CD14-positive monocyte (primary cell): ENCODE results near the gene HS1BP3. TPM values are rescaled to one million over a fixed set of nuclear protein-coding genes. Genes with fewer than 3 reads are reported as not detected.

ENCODE experiments used
- DNase-seq, 3 donors: peaks; one replicate each; pipeline ENCODE4 v3.0.0-alpha.2; 2011 to 2022
- H2AFZ ChIP-seq: 2 replicates; pipeline ENCODE4 v1.6.0; 2012; ENCODE audit warnings: mild to moderate bottlenecking, low read depth, low read length, inconsistent platforms; ENCODE audit not compliant: insufficient read depth, poor library complexity, severe bottlenecking
- H3K27ac ChIP-seq, 2 donors: 1 replicate in 1 of 2; 2 replicates in 1 of 2; pipeline ENCODE4 v1.5.1; 2012 to 2013; ENCODE audit warnings: low read length in 2 of 2, control low read depth in 1 of 2, inconsistent platforms in 1 of 2, low read depth in 1 of 2, mild to moderate bottlenecking in 1 of 2
- H3K27me3 ChIP-seq, 2 donors: one replicate each; pipeline versions ENCODE4 v1.6.0 to v1.6.1; 2011 to 2013; ENCODE audit warnings: low read length in 2 of 2; ENCODE audit not compliant: control insufficient read depth in 2 of 2, insufficient read depth in 2 of 2
- H3K36me3 ChIP-seq, 2 donors: replicated peaks in 1 of 2; 1 replicate in 1 of 2; 2 replicates in 1 of 2; pipeline versions ENCODE4 v1.5.1 to v1.6.1; 2012 to 2013; ENCODE audit warnings: low read length in 2 of 2, control low read depth in 1 of 2, inconsistent platforms in 1 of 2, mild to moderate bottlenecking in 1 of 2; ENCODE audit not compliant: insufficient read depth in 2 of 2, control insufficient read depth in 1 of 2
- H3K4me1 ChIP-seq, 2 donors: 1 replicate in 1 of 2; 2 replicates in 1 of 2; pipeline versions ENCODE4 v1.5.1 to v1.6.1; 2012 to 2013; ENCODE audit warnings: low read length in 2 of 2, control low read depth in 1 of 2, inconsistent platforms in 1 of 2, mild to moderate bottlenecking in 1 of 2, moderate library complexity in 1 of 2; ENCODE audit not compliant: insufficient read depth in 2 of 2, control insufficient read depth in 1 of 2
- H3K4me2 ChIP-seq: replicated peaks from 2 replicates; pipeline ENCODE3; 2012; ENCODE audit warnings: low read length, moderate library complexity, mild to moderate bottlenecking; ENCODE audit not compliant: poor library complexity, severe bottlenecking; ENCODE audit errors: extremely low read depth
- H3K4me3 ChIP-seq, 3 experiments: fragments of 200-600 bp in 1 of 3; sonication (generic) in 1 of 3; replicated peaks in 1 of 3; 1 replicate in 2 of 3; 2 replicates in 1 of 3; pipeline ENCODE4 v1.5.1; 2011 to 2013; ENCODE audit warnings: low read length in 3 of 3, mild to moderate bottlenecking in 3 of 3, control low read depth in 2 of 3, low read depth in 2 of 3, inconsistent platforms in 1 of 3, moderate library complexity in 1 of 3
- H3K79me2 ChIP-seq: 2 replicates; pipeline ENCODE4 v1.6.0; 2012; ENCODE audit warnings: mild to moderate bottlenecking, control low read depth, inconsistent platforms, low read length, moderate library complexity; ENCODE audit not compliant: insufficient read depth
- H3K9ac ChIP-seq: 2 replicates; pipeline ENCODE4 v1.6.0; 2017; ENCODE audit warnings: low read length, mild to moderate bottlenecking; ENCODE audit not compliant: insufficient read depth, poor library complexity, severe bottlenecking
- H3K9me3 ChIP-seq, 2 donors: replicated peaks in 1 of 2; 1 replicate in 1 of 2; 2 replicates in 1 of 2; pipeline versions ENCODE4 v1.5.1 to v1.6.1; 2012 to 2013; ENCODE audit warnings: low read length in 2 of 2, control low read depth in 1 of 2; ENCODE audit not compliant: control insufficient read depth in 1 of 2, insufficient read depth in 1 of 2
- H4K20me1 ChIP-seq: 2 replicates; pipeline ENCODE4 v1.6.0; 2012; ENCODE audit warnings: mild to moderate bottlenecking, low read length, control low read depth, moderate library complexity; ENCODE audit not compliant: insufficient read depth
- H3K27ac Mint-ChIP-seq, 7 donors: one replicate each; pipeline ENCODE4 v1.8.0; 2020; ENCODE audit warnings: mild to moderate bottlenecking in 7 of 7, mixed read lengths in 7 of 7, moderate library complexity in 6 of 7, inconsistent platforms in 2 of 7
- H3K27me3 Mint-ChIP-seq, 3 donors: one replicate each; pipeline ENCODE4 v1.8.0; 2021 to 2022; ENCODE audit warnings: low read depth in 3 of 3, mild to moderate bottlenecking in 3 of 3, mixed read lengths in 3 of 3, moderate library complexity in 3 of 3, inconsistent platforms in 1 of 3
- H3K36me3 Mint-ChIP-seq, 2 donors: one replicate each; pipeline ENCODE4 v1.8.0; 2020; ENCODE audit warnings: mixed read lengths in 2 of 2, inconsistent platforms in 1 of 2, mild to moderate bottlenecking in 1 of 2
- H3K4me1 Mint-ChIP-seq: one replicate; pipeline ENCODE4 v1.8.0; 2020; ENCODE audit warnings: mild to moderate bottlenecking, mixed read lengths
- H3K4me3 Mint-ChIP-seq, 2 donors: one replicate each; pipeline ENCODE4 v1.8.0; 2020; ENCODE audit warnings: mild to moderate bottlenecking in 2 of 2, mixed read lengths in 2 of 2, moderate library complexity in 1 of 2
- H3K9me3 Mint-ChIP-seq, 7 donors: one replicate each; pipeline ENCODE4 v1.8.0; 2020 to 2022; ENCODE audit warnings: mixed read lengths in 7 of 7, mild to moderate bottlenecking in 6 of 7, moderate library complexity in 6 of 7, inconsistent platforms in 2 of 7
- WGBS: methylation state at CpG from one replicate; pipeline ENCODE4 v1.1.5; 2013; ENCODE audit warnings: missing lambda C conversion rate; ENCODE audit not compliant: insufficient coverage; 5-methylcytosine and 5-hydroxymethylcytosine counted together
- intact Hi-C, 2 donors: fragments of 100-400 bp; cut with micrococcal nuclease; formaldehyde crosslinking; loops; one replicate each; pipeline versions ENCODE4 v1.15.0 to v1.15.1; 2023
- polyA plus RNA-seq, 3 donors: library from polyadenylated mRNA; depleted of rRNA in 1 of 3; unstranded in 2 of 3; stranded (reverse) in 1 of 3; fragments of 300-500 nt in 2 of 3; fragments of >200 nt in 1 of 3; fragmentation: Illumina TruSeq in 2 of 3; gene quantifications; 1 replicate in 2 of 3; 2 replicates in 1 of 3; pipeline ENCODE4 v1.2.3, GENCODE V29; 2012 to 2021
- TF ChIP-seq, protein P1 (sequence below): fragments of 200-600 bp; IDR thresholded peaks from one replicate; pipeline ENCODE4 v1.8.0; 2022; ENCODE audit warnings: antibody characterized with exemption, mild to moderate bottlenecking

HS1BP3 gene
- polyA plus RNA-seq, 3 donors: 45.1 to 48.9 (median 45.4) TPM

- Histone ChIP-seq H3K9ac (no peak overlapping the region), H3K9me3 (peaks cover 2 to 6% of the 10 kb centered on the region in 2 donors), H3K27me3 (peaks cover 39 to 70% of the 10 kb centered on the region in 2 donors), H2AFZ (no peak overlapping the region), H3K36me3 (no peaks in the 10 kb centered on the region), H4K20me1 (no peaks in the 10 kb centered on the region), H3K27ac (no peak overlapping the region), H3K79me2 (no peaks in the 10 kb centered on the region), H3K4me1 (peaks cover 8 to 11% of the 10 kb centered on the region in 2 donors), H3K4me3 (no peak overlapping the region), H3K4me2 (no peak overlapping the region)
- Mint-ChIP-seq H3K27ac (no peak overlapping the region), H3K27me3 (peaks cover 80 to 88% (median 84%) of the 10 kb centered on the region in 3 donors), H3K4me3 (peak overlapping the region in 1 of 2 donors; percentile 86), H3K4me1 (peaks cover 23% of the 10 kb centered on the region), H3K9me3 (peaks cover 2 to 28% (median 5%) of the 10 kb centered on the region in 7 donors), H3K36me3 (peaks cover 0 to 8% of the 10 kb centered on the region in 2 donors)
- no peak for DNase-seq
- intact Hi-C loops: no loop called here
- TF ChIP-seq, protein P1, sequence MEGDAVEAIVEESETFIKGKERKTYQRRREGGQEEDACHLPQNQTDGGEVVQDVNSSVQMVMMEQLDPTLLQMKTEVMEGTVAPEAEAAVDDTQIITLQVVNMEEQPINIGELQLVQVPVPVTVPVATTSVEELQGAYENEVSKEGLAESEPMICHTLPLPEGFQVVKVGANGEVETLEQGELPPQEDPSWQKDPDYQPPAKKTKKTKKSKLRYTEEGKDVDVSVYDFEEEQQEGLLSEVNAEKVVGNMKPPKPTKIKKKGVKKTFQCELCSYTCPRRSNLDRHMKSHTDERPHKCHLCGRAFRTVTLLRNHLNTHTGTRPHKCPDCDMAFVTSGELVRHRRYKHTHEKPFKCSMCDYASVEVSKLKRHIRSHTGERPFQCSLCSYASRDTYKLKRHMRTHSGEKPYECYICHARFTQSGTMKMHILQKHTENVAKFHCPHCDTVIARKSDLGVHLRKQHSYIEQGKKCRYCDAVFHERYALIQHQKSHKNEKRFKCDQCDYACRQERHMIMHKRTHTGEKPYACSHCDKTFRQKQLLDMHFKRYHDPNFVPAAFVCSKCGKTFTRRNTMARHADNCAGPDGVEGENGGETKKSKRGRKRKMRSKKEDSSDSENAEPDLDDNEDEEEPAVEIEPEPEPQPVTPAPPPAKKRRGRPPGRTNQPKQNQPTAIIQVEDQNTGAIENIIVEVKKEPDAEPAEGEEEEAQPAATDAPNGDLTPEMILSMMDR: no peak
- 51% methylated on average over 55 of the region's 60 CpGs for WGBS
Observed at GRCh38 chr2:20671036-20671735, 20.3 kb upstream of the HS1BP3 start.

GRCh38 chr2:20670315-20671035 is 19.6 kb upstream of the HS1BP3 start:
- DNase-seq: no peak
- intact Hi-C loops: no loop called here
- H3K4me2 ChIP-seq: no peak overlapping the region
- no peaks in the 10 kb centered on the region for H4K20me1 ChIP-seq
- peaks cover 2 to 28% (median 8%) of the 10 kb centered on the region in 7 donors for H3K9me3 Mint-ChIP-seq
- peaks cover 2 to 13% of the 10 kb centered on the region in 2 donors for H3K9me3 ChIP-seq
- TF ChIP-seq, protein P1: no peak
- peaks cover 0 to 8% of the 10 kb centered on the region in 2 donors for H3K36me3 Mint-ChIP-seq
- no peak overlapping the region for H3K9ac ChIP-seq
- no peak overlapping the region for H2AFZ ChIP-seq
- 44% methylated on average over 83 of the region's 83 CpGs for WGBS
- peak overlapping the region in 1 of 2 donors; percentile 78 for H3K4me3 Mint-ChIP-seq
- no peaks in the 10 kb centered on the region for H3K36me3 ChIP-seq
- no peak overlapping the region for H3K27ac ChIP-seq
- H3K79me2 ChIP-seq: no peaks in the 10 kb centered on the region
- no peak overlapping the region for H3K4me3 ChIP-seq
- peaks cover 27% of the 10 kb centered on the region for H3K4me1 Mint-ChIP-seq
- peaks cover 43 to 77% of the 10 kb centered on the region in 2 donors for H3K27me3 ChIP-seq
- H3K4me1 ChIP-seq: peaks cover 10 to 18% of the 10 kb centered on the region in 2 donors
- no peak overlapping the region for H3K27ac Mint-ChIP-seq
- H3K27me3 Mint-ChIP-seq: peaks cover 88 to 94% (median 89%) of the 10 kb centered on the region in 3 donors
